Endometrial microvascular endothelial cells (primary cell): ENCODE data around the gene CIDEC. TPM values are rescaled to one million over a fixed set of nuclear protein-coding genes. Genes with fewer than 3 reads are reported as not detected.
"Not testable (repeated sequence)": the region's sequence is repeated elsewhere in the genome, so short reads cannot be mapped to it uniquely, and the experiment has no call there.

Experiments used
- in situ Hi-C: cut with HindIII; loops from 2 replicates; pipeline ENCODE4 v1.10.0; 2017; ENCODE audit warnings: low sequenced_read_pairs, low pct_unique_long_range_greater_than_20kb; ENCODE audit errors: inconsistent ontology term
- total RNA-seq: library from RNA; depleted of rRNA; stranded (reverse); fragments of >200 nt; gene quantifications from one replicate; pipeline ENCODE4 v1.2.3, GENCODE V29; 2015; ENCODE audit errors: inconsistent ontology term

The CIDEC gene
- total RNA-seq, 1 donor from 2014 or later: not detected

DNA sequence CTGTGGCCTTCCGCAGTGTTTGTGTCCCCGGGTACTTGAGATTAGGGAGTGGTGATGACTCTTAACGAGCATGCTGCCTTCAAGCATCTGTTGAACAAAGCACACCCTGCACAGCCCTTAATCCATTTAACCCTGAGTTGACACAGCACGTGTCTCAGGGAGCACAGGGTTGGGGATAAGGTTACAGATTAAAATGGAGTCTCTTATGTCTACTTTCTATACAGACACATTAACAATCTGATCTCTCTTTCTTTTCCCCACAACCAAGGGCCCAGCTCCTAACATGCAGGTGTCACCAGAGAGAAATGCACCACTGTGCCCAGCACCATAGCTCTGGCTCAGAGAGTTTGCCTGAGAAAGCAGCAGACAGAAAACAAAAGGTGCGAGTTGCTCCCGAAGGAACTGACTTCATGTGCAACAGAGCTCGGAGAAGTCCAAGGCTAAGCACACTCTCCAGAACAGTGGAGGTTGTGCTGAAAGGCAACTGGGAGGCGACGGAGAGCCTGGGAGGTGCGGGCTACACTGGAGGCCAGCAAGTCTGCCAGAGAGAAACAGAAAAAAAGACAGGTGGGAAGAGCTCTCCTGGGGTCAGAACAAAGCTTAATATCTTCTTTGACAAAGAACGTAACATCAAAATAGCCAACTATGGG is 25.6 kb downstream of the CIDEC start:
- in situ Hi-C loops: not testable (repeated sequence)

DNA sequence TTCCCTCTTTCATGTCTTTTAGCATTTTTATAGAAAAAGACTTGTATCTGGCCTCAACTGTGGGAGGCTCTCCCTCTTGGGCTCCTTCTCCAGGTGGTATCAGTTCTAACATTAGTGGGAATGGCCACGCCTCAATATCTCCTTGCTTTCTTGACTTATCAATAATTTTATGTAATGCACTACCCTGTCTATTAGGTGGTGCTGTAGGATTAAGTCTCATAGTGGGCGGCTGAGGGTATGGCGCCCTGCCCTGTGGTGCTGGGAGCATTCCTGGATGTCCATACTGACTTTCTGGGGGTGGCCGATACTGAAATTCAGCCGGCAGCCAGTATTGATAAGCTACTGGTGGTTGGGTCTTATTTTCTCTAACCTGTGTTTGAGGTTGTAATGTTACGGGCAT is 27.5 kb downstream of the CIDEC start:
- in situ Hi-C loops: no loop called here

DNA sequence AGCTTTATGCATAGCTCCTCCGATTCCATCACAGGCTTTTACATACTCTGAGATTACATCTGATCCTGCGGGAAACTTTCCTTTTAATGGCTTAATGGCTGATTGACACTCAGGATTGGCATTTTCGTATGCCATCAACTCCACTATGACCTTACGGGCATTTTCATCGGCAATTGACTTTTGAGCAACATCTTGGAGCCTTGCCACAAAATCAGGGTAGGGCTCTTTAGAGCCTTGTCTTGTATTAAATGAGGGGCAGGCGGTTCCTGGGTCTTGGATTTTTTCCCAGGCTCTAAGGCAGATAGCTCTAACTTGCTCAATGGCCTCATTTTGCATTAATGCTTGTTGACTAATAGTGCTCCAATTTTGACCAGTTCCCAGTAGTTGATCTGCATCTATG is 28.1 kb downstream of the CIDEC start:
- in situ Hi-C loops: not testable (repeated sequence)

DNA sequence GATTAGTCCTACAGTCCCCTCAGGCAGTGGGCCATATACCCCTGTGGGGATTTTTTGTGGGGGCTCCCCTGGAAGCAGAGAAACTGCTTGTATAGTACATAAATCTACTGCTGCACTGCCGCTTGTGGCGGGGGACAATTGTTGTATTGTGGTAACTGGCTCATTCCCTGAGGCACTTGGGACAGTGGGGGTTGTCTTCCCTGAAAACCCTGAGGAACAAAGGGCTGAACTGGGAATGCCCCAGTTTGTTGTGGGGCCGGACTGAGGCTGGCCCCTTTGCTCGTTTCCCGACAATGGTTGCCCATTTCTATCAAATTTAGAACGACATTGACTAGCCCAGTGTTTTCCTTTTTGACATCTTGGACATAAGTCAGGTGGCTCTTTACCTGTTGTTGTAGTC is 28.7 kb downstream of the CIDEC start:
- in situ Hi-C loops: not testable (repeated sequence)

DNA sequence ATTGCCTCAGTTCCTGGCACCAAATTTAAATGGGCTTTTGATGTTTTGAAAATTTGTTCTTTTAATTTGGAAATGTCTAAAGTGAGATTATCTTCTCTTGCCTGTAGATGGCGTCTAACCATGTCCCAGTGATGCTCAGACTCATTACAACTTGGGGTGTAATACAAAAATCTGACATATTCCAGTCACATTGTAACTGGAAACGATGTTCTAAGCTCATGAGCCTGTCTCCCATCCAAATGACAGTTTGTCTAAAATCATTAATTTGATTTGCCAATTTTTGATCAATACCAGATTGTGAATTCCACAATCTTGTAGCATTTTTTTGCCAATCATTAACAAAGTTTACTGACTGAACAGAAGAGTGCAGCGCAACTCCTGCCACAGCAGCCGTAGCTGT is 31.2 kb downstream of the CIDEC start:
- in situ Hi-C loops: not testable (repeated sequence)

DNA sequence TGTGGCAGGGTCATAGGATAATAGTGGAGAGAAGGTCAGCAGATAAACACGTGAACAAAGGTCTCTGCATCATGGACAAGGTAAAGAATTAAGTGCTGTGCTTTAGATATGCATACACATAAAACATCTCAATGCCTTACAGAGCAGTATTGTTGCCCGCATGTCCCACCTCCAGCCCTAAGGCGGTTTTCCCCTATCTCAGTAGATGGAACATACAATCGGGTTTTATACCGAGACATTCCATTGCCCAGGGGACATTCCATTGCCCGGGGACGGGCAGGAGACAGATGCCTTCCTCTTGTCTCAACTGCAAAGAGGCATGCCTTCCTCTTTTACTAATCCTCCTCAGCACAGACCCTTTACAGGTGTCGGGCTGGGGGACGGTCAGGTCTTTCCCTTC is 32.2 kb downstream of the CIDEC start:
- in situ Hi-C loops: not testable (repeated sequence)

DNA sequence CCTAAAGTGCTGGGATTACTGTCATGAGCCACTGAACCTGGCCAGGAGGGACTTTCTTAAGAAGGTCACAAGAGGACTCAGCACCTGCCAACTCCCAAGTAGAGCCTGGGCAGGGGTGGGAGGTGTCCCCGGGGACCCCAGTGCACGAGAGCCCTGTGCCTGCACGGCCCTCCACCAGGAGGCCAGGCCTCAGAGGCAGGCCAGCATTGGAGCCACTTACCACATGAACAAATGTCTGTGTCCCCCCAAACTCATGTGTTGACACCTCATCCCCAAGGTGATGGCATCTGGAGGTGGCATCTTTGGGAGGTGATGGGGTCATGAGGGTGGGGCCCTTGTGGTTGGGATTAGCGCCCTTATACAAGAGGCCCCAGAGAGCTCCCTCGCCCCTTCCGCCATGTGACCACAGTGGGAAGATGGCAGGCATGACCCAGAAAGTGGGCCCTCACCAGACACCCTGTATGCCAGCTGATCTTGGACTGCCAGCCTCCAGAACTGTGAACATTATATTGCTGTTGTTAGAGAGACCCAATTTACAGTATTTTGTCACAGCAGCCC is 33.0 kb downstream of the CIDEC start:
- in situ Hi-C loops: no loop called here

DNA sequence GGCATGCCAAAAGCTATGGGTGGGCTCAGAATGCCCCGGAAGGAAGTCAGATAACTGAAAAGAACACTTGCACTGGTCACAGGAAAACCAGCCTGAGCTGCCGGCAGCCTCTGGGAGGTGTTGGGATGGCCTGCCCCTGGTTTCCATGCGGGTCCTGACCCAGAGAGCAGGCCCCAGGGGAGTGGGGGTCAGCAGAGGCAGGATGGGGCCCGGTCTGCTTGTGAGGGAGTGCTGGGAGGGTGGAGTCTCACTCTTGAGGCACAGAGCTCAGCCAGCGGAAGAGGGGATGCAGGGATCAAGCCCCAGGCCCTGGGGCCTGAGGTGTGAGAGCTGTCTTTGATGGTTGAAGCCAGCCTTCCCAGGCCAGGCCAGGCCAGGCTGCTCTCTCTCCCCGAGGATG is 33.8 kb downstream of the CIDEC start:
- in situ Hi-C loops: no loop called here

DNA sequence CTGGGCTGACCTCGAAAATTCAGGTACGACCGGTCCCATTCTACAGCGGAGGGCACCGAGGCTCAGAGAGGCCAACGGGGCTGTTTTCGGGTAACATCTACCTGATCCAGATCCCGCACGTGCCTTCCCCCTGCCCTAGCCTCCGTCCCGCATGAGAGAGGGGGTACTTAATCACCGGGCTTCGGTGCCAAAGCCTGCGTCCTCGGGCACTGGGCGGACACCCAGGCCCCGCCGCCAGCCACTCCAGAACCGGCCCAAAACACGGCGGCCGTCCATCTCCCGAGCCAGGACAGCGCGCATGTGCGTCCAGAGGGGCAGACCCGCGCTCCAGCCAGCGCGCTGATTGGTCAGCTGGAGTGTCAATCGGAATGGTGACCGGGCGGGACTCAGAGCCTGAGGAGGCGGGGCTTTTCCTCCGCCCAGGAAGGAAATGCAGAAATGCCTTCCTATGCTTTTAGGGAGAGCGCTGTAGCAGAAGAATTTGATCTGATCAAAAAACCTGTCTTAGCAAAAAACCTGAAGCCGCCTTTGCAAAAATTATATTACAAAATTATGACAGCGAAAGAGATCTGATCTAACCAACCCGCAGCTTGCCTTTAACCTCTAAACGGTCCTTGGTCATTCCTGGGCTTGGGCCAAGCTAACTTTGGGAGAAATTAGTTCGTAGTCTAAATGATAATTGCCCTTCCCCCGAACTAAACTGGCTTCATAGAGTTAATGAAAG is 36.2 kb downstream of the CIDEC start, which contains the start of gene RPUSD3:
Gene RPUSD3, minus strand, starts transcription at position 294 of the 724 bp plus-strand sequence. Its CDS starts 18 bp downstream, at position 276.
- in situ Hi-C loops: no loop called here

DNA sequence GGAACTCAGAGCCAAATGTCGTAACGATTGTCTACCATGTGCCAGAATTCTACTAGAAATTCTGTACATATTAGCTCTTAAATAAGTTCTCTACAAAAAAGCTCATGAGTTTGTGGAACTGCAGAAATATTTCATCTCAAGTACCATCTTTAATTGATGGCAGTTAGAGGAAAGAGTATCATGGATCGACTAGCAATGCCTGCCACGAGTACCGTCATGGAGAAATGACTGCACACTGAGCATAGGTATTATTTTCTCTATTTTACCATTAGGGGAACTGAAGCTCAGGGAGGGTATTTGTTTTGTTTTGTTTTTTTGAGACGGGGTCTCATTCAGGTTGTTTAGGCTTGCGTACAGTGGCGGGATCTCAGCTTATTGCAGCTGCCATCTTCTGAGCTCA is 39.0 kb downstream of the CIDEC start:
- in situ Hi-C loops: no loop called here

DNA sequence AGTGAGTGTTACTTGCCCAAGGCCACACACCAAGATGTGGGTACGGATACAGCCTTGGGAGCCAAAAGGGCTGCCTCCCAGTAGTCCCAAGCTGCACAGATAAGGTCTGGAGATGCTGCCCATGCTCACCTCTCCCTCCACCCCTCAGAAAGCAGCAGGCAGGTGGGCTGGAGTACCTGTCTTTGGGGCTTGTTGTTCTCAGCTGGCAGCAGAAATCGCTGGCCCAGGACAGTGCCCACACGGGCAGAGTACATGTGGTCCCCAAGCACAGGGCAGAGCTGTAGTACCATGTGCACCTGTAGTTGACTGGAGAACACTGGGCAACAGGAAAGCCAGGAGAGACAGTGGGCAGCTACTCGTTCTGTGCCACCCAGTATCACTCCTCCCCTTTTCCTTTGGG is 41.2 kb downstream of the CIDEC start:
- in situ Hi-C loops: no loop called here

DNA sequence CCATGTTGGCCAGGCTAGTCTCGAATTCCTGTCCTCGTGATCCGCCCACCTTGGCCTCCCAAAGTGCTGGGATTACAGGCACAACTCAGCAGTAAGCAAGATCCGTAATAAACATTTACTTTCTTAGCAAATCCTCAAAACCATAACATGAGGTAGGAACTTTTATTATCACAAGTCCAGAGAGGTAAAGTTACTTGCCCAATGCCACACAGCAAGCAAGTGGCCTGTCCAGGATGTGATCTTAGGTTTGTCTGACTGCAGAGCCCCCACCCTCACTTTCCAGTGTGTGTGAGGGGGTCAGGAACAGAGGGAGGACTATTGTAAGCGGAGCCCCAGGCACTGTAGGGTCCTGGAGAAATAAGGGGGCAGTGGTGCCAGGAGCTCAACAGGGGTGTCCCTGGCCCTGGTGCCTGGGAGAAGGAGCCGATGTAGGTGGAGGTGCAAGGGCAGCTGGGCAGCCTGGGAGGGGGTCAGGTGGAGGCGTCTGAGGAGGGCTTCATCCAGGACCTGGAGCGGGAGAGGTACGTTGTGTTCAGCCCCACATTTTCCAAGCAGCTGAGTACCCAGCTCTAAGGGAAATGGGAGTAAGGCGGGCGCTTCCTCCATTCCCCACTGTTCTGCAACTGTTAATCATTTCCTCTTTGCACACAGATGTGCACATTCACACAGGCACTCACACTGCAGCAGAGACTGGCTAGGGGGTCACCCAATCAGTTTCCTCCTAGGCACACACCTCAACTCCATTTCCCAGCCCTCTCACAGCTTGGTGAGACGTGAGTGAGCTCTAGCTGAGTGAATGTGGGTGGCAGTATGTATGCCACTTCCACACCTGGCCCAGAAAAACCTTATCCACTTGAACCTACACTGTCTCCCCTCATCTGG is 42.1 kb downstream of the CIDEC start:
- in situ Hi-C loops: no loop called here

DNA sequence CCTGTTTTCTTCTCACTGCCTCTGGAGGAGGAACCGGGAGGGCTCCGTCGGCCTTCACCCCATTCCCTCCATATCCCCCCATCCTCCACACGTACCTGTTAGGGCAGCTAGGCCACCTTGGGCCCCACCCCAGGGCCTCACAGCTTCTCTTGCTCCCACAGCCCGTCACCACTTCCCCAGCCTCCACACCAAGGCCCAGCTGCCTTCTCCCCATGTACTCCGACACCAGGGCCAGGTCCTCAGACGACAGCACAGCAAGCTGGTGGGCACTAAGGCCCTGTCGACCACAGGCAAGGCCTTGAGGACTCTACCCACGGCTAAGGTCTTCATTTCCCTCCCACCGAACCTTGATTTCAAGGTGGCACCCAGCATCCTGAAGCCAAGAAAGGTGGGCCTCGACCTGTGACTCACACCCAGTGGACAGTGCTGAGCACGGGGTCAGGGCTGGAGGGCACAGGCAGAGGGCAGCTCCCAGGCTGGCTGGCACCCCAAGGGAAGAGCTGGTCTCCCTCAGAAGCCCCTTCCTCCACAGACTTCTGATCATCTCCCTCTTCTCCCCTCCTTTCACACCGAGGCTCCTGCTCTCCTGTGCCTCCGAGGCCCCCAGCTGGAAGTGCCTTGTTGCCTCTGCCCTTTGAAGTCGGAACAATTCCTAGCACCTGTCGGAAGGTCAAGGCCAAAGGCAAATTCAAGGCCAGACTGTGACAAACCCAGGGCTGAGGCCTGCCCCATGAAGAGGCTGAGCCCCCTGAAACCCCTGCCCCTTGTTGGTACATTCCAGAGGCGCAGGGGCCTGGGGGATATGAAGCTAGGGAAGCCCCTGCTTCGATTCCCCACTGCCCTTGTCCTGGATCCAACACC is 45.3 kb downstream of the CIDEC start:
- in situ Hi-C loops: no loop called here

DNA sequence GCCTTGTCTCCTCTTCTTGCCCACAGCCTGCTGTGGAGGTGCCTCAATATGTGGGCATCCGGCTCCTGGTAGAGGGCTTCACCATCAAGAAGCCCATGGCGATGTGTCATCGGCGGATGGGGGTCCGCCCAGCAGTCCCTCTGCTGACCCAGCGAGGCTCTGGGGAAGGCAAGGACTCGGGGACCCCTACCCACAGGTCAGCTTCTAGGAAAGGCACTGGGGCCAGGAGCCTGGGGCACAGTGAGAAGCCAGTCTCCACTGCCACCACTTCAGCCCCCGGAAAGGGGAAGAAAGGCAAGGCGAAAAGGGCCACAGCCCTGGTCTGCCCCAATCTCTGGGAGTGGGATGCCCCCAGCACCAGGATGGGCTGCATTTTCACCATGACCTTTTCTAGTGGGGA is 47.0 kb downstream of the CIDEC start:
- in situ Hi-C loops: no loop called here

DNA sequence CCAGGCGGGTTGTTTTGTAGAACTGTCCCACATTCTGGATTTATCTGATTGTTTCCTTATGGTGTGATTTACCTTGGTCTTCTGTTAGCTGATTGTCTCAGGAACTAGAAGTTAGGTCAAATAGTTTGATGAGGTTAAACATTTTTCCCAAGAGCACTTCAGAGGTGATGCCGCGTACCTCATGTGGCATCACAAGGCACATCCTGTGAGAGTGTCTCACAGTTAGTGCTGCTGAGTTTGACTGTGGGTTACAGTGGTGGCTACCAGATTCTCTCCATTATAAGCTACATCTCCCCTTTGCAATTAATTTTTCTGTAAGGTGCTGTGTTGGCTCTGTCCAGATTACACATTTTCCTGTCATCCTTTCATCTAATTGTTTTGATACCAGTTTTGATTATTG is 48.8 kb downstream of the CIDEC start:
- in situ Hi-C loops: no loop called here

DNA sequence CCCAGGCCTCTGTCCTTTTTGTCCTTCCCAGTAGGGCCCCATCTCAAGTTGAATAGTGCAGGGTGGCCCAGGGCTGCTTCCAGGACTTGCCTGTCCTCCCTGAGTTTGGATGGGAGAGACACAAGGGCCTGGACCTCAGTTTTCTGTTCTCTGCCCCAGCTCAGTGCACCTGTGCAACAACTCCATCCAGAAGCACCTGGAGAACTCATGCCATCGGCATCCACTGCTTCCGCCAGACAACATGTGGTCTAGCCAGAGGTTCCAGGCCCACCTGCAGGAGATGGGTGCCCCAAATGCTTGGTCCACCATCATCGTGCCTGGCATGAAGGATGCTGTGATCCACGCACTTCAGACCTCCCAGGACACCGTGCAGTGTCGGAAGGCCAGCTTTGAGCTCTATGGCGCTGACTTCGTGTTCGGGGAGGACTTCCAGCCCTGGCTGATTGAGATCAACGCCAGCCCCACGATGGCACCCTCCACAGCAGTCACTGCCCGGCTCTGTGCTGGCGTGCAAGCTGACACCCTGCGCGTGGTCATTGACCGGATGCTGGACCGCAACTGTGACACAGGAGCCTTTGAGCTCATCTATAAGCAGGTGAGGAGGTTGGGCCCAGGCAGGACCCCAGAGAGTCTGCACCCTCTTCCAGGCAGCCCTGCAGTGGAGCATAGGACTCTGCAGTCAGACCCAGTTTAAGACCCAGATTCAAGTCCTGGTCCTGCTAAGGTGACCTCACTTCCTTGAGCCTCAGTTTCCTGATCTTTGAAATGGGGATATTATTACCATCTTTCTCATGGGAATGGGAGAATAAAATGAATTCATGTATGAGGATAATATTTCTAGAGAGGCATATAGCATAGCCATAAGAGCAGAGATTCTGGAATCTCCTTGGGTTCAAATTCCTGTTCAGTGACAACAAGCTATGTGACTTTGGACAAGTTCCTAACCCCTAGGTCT is 51.0 kb downstream of the CIDEC start:
- in situ Hi-C loops: no loop called here

DNA sequence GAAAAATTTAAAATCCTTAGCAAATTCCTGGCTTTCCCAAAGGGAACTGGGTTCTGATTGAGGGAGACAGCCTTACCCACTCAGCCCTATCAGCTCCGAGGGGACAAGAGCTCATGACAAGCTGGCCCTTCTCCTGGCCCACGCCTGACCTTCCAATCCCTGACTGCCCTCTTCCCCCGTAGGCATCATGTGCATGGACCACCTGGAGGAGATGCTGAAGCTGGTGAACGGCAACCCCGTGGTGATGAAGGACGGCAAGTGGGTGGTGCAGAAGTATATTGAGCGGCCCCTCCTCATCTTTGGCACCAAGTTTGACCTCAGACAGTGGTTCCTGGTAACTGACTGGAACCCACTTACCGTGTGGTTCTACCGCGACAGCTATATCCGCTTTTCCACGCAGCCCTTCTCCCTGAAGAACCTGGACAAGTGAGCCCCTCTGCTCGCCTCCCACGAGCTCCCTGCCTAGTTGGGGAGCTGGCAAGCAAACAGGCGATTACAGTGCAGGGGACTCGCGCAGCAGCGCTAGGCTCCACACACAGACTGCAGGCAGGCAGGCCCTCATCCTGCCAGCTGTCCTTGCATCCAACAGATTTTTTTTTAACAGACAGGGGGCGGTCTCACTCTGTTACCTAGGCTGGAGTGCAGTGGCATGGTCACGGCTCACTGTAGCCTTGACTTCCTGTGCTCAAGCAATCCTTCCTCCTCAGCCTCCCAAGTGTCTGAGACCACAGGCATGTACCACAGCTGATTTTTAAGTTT is 53.1 kb downstream of the CIDEC start:
- in situ Hi-C loops: no loop called here
